GM12873 (cell line): Measurements from ENCODE around the gene ZNF768.

Experiments
- TF ChIP-seq, protein P1 (sequence below): IDR thresholded peaks from 2 replicates; pipeline ENCODE4 v1.5.1; 2012; ENCODE audit warnings: low read depth, mild to moderate bottlenecking, moderate library complexity, low read length, control low read depth; ENCODE audit not compliant: insufficient read depth; ENCODE audit errors: missing control alignments

ZNF768 gene

GRCh38 chr16:30554557-30555314 is 28.4 kb upstream of the ZNF768 start:
- TF ChIP-seq, protein P1, sequence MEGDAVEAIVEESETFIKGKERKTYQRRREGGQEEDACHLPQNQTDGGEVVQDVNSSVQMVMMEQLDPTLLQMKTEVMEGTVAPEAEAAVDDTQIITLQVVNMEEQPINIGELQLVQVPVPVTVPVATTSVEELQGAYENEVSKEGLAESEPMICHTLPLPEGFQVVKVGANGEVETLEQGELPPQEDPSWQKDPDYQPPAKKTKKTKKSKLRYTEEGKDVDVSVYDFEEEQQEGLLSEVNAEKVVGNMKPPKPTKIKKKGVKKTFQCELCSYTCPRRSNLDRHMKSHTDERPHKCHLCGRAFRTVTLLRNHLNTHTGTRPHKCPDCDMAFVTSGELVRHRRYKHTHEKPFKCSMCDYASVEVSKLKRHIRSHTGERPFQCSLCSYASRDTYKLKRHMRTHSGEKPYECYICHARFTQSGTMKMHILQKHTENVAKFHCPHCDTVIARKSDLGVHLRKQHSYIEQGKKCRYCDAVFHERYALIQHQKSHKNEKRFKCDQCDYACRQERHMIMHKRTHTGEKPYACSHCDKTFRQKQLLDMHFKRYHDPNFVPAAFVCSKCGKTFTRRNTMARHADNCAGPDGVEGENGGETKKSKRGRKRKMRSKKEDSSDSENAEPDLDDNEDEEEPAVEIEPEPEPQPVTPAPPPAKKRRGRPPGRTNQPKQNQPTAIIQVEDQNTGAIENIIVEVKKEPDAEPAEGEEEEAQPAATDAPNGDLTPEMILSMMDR = no peak

DNA sequence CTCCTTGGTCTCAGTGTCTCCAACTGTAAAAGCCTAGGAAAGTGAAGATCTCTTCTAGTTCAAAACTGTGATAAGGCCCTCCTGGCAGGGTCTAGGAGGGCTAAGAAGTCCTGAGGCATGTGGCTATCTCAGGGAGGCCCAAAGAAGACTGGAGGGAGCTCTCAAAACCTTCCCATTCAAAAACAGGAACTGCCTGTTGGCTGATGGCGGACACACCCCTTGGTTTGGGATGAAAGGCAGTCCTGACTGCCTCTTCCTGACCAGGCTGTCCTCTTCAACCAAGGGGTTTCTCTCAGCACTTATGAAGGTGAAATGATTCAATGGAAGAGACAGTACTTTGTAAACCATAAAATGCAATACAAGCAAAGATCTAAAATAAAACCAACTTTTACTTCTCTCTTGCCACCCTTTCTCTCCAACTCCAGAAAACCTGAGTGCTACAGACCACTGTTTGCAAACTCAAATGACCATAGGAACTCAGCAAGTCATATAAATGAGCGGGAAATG is 27.1 kb upstream of the ZNF768 start:
- TF ChIP-seq, protein P1 = no peak

- TF ChIP-seq, protein P1 = no peak
Observed at GRCh38 chr16:30552956-30553355, 26.6 kb upstream of the ZNF768 start.

DNA sequence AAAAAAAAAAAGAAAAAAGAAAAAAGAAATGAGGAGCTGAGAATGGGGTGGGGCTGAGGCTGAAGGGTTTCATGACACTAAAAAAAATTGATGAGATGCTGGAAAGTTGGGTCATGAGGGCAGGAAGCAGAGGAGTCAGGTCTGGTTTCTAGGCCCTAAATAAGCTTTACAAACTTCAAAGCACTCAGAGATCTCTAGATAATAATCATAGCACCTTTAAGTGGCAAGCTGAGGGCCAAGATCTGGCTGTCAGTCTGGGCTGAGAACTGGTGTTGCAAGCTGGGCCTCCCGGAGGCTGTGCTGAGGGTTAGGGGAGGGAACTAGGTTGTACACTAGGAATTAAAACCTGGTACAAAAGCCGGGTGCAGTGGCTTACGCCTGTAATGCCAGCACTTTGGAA is 25.4 kb upstream of the ZNF768 start:
- TF ChIP-seq, protein P1 = no peak

GRCh38 chr16:30548416-30549253 is 22.3 kb upstream of the ZNF768 start:
- TF ChIP-seq, protein P1 = no peak

- TF ChIP-seq, protein P1 = no peak
Observed at GRCh38 chr16:30546115-30546514, 19.7 kb upstream of the ZNF768 start.

- TF ChIP-seq, protein P1 = no peak
Observed at GRCh38 chr16:30543067-30543466, 16.7 kb upstream of the ZNF768 start.
